ENCODE measurements around the gene SINHCAF.

GRCh38 chr12:31235868-31236395 lies 90.0 kb downstream of the SINHCAF start:
- TF ChIP-seq POLR2A (IDR thresholded peaks at IDR 0.05; ENCODE audit: low read depth) (no peak), CTCF (IDR thresholded peaks at IDR 0.05) (no peak)

Measured in esophagus muscularis mucosa (tissue), 3 donors.